Measurements from ENCODE around the gene SPINT2.

DNA sequence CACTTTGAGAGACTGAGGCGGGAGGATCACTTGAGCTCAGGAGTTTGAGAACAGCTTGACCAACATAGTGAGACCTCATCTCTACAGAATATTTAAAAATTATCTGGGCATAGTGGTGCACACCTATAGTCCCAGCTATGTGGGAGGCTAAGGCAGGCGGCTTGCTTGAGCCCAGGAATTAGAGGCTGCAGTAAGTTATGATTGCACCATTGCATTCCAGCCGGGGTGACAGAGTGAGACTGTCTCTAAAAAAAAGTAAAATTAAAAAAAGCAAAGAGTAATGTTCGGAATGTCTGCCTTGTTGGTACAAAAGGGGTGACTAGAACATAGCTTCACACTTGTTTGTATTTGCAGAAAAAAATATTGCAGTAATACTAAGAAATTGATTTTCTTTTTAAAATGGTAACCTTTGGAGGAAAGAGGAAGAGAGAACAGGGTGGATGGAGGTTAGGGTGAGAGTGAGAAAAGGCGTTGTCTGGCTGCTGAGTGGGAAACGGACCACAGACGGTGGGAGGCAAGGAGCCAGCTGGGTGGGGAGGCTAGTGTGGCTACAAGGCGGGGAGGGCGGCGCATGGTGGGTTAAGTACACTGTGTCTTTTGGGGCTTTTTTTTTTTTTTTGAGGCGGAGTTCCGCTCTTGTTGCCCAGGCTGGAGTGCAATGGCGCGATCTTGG lies 18.4 kb upstream of the SPINT2 start:
- TF ChIP-seq EZH2phosphoT487 (IDR thresholded peaks at IDR 0.05; ENCODE audit: borderline replicate concordance, low read length): no peak
- TF ChIP-seq, protein P1, sequence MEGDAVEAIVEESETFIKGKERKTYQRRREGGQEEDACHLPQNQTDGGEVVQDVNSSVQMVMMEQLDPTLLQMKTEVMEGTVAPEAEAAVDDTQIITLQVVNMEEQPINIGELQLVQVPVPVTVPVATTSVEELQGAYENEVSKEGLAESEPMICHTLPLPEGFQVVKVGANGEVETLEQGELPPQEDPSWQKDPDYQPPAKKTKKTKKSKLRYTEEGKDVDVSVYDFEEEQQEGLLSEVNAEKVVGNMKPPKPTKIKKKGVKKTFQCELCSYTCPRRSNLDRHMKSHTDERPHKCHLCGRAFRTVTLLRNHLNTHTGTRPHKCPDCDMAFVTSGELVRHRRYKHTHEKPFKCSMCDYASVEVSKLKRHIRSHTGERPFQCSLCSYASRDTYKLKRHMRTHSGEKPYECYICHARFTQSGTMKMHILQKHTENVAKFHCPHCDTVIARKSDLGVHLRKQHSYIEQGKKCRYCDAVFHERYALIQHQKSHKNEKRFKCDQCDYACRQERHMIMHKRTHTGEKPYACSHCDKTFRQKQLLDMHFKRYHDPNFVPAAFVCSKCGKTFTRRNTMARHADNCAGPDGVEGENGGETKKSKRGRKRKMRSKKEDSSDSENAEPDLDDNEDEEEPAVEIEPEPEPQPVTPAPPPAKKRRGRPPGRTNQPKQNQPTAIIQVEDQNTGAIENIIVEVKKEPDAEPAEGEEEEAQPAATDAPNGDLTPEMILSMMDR (conservative IDR thresholded peaks at IDR 0.05; ENCODE audit: low read depth, low read length): no peak
